Germinal center (tissue), 1 donor: Measurements from ENCODE around the gene P2RY12.

Experiments used
- DNase-seq: peaks from one replicate; pipeline ENCODE4 v3.0.0; 2012; ENCODE audit warnings: mixed read lengths, low spot score

P2RY12 gene

GRCh38 chr3:151346292-151346691 lies 38.3 kb downstream of the P2RY12 start:
- DNase-seq: no peak

GRCh38 chr3:151345859-151346258 lies 38.7 kb downstream of the P2RY12 start:
- DNase-seq: no peak

- DNase-seq: no peak
Measured at GRCh38 chr3:151331696-151332095, 52.9 kb downstream of the P2RY12 start.

GRCh38 chr3:151330899-151331298 lies 53.7 kb downstream of the P2RY12 start:
- DNase-seq: no peak

- no peak for DNase-seq
Measured at GRCh38 chr3:151330379-151330778, 54.2 kb downstream of the P2RY12 start.

- DNase-seq: no peak
Measured at GRCh38 chr3:151329363-151329762, 55.2 kb downstream of the P2RY12 start, which contains the start of gene P2RY13. P2RY13 (minus strand) TSS chr3:151329549; CDS start chr3:151329528, 21 bp downstream.

GRCh38 chr3:151328298-151328995 lies 56.1 kb downstream of the P2RY12 start:
- peak; percentile 11 for DNase-seq

- peak; percentile 24 for DNase-seq
Measured at GRCh38 chr3:151327571-151328198, 56.9 kb downstream of the P2RY12 start.

- DNase-seq: no peak
Measured at GRCh38 chr3:151322511-151322910, 62.0 kb downstream of the P2RY12 start.

GRCh38 chr3:151321526-151321925 lies 63.0 kb downstream of the P2RY12 start:
- no peak for DNase-seq

- DNase-seq: no peak
Measured at GRCh38 chr3:151320131-151320530, 64.4 kb downstream of the P2RY12 start.

GRCh38 chr3:151319628-151320027 lies 64.9 kb downstream of the P2RY12 start:
- no peak for DNase-seq

- DNase-seq: no peak
Measured at GRCh38 chr3:151318991-151319390, 65.6 kb downstream of the P2RY12 start.

- DNase-seq: no peak
Measured at GRCh38 chr3:151318313-151318712, 66.2 kb downstream of the P2RY12 start.

GRCh38 chr3:151316267-151316991 lies 68.1 kb downstream of the P2RY12 start, which contains the start of gene GPR87:
GPR87 (minus strand) TSS chr3:151316820; CDS start chr3:151300100, 16,720 bp downstream.
- DNase-seq: no peak

GRCh38 chr3:151315846-151316245 lies 68.7 kb downstream of the P2RY12 start:
- no peak for DNase-seq

GRCh38 chr3:151315136-151315535 lies 69.4 kb downstream of the P2RY12 start:
- DNase-seq: no peak

- DNase-seq: no peak
Measured at GRCh38 chr3:151314593-151314992, 70.0 kb downstream of the P2RY12 start.

GRCh38 chr3:151314137-151314536 lies 70.4 kb downstream of the P2RY12 start:
- no peak for DNase-seq

GRCh38 chr3:151312972-151313371 lies 71.6 kb downstream of the P2RY12 start:
- DNase-seq: no peak

GRCh38 chr3:151309566-151309965 lies 75.0 kb downstream of the P2RY12 start:
- no peak for DNase-seq

- no peak for DNase-seq
Measured at GRCh38 chr3:151307583-151308488, 76.7 kb downstream of the P2RY12 start.
